HG03469 (cell line): ENCODE measurements around the gene DPEP3.
"Not testable (repeated sequence)": the region's sequence is repeated elsewhere in the genome, so short reads cannot be mapped to it uniquely, and the experiment has no call there.

ENCODE experiments used
- ATAC-seq: cut with Tn5 transposase; IDR thresholded peaks from one replicate; pipeline ENCODE4 v1.9.1; 2021; ENCODE audit warnings: mild to moderate bottlenecking, moderate library complexity, moderate number of reproducible peaks; ENCODE audit not compliant: unreplicated experiment

The DPEP3 gene

DNA sequence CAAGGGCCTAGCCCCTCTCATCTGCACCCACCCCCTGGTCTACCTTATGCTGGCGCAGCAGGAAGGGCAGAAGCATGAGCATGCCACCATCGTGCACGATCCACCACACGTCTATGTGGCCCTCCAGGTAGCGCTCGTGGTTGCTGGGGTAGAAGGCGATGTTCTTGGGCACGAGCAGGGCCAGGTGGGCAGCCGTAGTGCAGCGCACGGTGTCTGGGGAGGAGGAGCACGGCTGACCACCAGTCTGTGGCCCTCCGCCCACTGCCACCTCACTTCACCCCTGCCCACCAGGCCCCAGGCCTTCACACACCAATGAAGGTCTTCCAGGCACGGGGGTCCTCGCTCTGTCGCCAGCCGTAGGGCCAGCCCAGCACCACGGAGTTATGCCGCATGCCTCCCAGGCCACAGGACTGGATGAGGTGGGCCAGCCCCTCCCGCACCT is 34.1 kb downstream of the DPEP3 start:
- no peak for ATAC-seq

DNA sequence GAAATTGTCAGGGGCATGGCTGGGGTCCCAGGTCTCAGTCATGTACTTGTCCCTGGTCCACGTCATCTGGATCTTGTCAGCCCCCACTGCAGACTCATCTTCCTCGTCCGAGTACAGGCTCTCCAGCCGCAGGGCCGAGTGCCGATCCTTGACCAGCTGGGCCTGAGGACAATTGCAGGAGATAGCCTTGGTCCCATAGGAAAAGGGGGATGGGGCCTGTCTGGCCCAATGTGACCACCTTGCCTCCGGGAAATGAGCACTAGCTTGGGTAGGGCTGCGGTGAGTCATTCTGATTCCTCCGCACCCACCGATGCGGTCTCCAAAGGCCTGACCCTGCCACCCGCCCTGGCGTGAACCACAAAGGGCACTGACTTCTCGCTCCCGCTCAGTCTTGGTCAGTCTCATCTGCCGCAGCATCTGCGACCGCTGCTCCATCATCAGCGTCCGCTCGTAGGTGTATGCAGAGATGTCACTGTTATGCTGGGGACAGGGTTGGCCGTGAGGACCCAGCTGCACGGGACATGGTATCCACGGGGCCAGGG is 34.8 kb downstream of the DPEP3 start:
- ATAC-seq = no peak

DNA sequence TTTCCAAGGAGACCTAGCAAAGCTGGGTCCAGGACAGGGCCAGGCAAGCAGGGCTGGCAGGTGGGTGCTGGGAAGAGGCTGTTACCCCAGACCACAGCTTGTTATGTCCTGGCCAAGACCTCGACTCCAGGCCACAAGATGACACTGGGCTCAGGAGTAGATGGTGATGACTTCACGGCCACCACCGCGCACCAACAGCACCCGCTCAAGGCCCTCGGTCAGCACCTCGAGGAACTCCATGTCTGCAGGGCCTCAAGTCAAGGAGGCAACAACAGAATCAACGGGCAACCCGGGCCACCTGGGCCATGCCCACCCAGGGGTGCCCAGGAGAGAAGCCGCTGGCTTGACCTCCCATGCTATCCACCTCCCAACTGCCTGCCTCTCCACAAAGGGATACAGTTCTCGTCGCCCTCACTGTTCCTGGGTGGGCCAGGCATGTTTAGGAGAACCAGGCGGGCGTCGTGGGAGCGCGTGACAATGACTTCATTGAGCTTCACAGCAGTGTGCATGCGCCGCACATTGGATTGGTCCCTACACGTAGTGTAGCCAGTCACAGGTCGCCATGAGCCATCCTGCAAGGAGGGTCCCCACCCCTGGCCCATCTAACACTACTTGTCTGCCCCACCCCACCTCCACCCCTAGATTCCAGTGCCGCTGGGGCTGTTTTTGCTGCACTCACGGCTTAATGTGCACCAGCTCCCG is 35.5 kb downstream of the DPEP3 start:
- ATAC-seq = no peak

DNA sequence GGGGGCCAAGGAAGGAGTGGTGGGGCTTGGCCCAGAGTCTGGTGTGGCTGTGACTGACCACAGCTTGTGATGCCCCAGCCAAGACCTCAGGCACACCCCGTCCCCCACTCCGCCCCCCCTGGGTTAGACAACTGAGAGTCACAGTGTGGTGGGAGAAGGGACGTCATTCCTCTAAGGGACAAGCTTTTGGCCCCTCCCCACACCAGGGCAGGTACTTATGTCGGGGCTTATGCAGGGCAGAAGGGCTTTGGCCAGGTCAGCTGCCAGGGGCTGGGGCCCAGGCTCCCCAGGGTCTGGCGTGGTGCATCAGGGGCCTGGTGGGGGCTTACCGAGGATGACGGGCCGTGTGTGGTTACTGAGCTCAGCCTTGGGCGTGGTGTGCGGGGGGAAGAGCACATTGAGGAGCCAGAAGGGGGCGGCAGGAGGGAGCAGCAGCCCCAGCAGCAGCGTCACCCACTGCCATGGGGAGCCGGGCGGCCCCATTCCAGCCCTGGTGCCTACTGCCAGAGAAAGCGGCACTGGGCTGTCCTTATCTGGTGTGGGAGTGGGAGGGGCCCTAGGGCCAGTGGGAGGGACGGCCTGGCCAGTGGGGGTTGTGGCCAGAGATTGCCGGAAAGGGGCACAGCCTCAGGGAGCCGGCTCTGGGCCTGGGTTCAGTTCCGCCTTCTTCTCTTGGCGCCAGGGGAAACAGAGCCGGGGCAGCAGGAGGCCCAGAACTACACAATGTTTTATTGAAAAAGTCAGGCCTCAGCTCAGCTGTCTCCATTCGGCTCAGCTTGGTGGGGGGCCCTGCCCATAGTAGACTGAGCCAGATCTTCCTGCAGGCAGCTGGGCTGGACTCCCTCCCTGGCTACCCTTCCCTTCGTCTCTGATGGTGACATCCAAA is 36.4 kb downstream of the DPEP3 start, which contains the start of gene LCAT:
LCAT (minus strand) TSS at position 502 of the 886 bp plus-strand sequence; CDS start at position 483, 19 bp downstream.
- no peak for ATAC-seq

DNA sequence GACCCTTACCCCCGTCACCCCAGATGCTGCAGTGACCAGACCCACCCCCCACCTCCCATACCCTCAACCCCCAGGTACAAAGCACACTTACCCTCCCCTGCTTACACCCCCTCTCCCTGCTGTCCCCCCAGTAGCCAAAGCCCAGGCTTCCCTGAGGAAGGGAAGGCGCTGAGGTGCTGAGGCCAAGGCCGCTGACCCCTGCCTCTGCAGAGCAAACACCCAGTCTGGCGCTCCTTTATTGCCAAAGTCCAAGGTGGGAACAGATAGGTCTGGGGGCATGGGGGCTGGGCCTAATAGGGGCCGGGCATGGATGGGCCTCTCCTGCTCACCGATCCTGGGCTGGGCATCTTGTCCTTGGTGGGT is 37.1 kb downstream of the DPEP3 start:
- no peak for ATAC-seq

DNA sequence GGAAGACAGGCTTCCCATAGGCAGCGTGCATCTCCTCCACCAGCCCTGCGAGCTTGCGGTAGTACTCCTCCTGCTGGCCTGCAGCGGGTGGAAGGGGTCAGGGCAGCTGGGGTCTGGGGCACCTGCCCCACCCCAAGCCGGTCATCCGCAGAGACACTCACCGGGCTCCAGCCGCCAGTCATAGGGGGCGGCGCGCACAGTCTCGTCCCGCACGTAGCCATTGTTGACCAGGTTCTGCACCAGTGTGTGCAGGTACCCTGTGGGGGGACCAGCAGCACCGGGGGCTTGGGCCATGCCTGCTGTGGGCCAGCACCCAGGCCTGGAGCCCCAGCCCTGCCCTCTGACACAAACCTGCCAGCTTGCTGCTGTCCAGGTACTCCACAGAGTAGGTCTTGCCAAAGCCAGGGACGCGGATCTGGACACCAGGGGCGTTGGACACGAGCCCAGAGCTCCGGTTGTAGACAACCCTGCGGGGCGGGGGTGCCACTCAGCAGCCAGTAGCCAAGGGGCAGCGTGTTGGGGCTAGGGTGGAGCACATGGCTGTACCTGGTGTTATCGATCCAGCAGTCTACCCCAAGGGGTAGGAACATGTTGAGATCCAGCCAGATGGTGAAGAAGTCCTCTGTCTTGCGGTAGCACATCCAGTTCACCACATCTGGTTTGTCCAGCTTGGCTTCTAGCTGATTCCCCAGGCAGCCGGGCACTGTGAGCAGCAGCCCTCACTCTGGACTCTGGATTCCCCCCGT is 37.6 kb downstream of the DPEP3 start:
- no peak for ATAC-seq

DNA sequence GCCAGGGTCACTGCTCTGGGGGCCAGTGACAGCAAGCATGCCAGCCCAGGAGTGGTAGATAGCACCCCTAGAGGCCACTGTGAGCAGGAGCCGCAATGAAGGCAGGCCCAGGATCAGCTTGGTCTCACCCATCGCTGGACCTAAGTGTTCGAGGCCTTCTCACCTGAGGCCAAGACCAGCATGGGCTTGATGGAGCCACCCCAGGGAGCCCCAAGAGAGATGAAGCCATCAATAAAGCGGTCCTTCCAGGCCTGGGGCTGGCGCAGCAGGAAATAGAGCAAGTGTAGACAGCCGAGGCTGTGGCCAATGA is 38.1 kb downstream of the DPEP3 start:
- no peak for ATAC-seq

DNA sequence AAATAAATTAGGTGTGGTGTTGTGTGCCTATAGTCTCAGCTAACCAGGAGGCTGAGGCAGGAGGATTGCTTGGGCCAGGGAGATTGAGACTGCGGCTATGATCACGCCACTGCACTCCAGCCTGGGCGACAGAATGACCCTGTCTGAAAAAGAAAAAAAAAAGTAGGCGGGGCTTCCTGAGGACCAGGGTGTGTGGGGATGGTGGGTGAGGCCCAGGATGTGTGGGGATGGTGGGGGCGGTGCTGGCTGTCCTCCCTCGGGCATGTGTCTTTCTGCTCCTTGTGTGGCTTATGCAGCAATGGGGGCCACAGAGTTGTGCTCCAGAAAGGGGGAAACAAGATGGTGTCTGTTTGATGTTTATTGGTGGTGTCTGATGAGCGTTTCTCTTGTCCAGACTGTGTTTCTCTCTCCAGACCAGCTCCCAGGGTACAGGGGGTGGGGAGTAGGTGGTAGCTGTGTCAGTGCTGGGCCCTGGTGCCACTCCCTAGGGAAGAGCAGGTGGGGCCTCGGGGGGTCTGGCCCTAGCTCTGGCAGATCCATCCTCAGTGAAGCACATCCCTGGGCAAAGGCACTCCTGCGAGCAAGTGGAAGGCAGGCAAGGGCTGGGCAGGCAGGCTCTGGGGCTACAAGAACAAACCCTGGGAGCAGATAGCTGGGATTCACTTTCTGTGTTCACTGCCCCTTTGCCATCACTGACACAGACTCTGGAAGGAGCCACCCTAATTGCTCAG is 38.7 kb downstream of the DPEP3 start:
- no peak for ATAC-seq

DNA sequence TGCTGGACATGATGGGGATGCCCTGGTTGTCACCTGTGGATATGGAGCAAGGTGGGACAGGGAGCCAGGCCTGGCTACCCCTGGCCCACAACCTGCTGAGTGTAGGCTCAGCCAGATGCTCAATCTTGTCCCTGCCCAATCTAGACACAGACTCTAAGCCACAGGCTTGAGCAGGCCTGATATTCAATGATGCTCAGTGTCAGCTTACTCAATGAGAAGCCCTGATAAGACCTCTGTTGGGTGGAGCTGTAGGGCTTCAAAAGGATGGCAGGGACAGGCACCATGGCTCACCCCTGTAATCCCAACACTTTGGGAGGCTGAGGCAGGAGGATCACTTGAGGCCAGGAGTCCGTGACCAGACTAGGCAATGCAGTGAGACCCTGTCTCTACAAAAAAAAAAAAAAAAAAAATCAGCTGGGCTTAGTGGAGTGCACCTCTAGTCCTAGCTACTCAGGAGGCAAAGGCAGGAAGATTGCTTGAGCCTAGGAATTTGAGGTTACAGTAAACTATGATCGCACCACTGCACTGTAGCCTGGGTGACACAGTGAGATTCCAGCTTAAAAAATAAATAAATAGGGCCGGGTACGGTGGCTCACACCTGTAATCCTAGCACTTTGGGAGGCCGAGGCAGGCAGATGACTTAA is 39.7 kb downstream of the DPEP3 start:
- no peak for ATAC-seq

DNA sequence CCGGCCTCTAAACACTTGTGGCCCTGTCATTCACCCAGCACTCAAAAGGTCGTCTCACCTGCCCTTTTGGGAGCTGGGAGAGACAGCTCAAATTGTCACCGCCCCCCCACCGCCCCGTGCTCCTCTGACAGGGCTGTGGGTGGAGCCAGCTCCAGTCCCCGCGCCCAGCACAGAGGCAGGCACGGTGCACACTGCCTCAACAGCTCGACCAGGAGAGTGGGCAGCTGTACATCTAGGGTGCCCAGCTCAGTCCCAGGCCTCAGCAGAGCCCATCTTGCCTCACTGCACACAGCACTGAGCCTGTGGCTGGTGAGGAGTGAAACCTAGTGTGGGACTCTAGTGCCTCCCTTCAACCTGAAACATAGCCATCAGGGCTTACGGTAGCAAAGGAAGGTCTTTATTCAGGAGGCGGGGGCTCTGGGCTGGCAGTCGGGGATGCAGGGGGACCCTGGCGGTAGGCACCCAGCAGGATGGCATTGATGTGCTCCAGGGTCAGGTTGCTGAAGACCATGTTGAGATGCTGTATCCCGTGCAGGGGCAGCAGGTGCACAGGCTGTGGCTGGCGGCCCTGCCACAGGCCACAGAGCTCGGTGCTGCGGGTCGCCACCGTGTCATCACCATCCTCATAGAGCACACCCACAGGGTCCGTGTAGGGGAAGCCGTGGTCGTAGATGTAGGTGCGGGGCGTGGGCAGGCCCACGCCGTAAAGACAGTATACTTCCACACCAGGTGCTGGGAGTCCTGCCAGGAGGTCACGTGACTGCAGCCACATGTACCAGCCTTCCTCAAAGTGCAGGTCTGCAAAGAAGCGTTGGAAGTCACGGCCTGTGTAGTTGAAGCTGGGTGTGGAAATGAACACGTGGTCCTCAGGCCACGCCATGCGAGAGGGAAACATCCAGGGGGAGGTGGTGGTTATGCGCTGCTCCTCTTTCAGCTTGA is 40.5 kb downstream of the DPEP3 start:
- ATAC-seq = no peak

DNA sequence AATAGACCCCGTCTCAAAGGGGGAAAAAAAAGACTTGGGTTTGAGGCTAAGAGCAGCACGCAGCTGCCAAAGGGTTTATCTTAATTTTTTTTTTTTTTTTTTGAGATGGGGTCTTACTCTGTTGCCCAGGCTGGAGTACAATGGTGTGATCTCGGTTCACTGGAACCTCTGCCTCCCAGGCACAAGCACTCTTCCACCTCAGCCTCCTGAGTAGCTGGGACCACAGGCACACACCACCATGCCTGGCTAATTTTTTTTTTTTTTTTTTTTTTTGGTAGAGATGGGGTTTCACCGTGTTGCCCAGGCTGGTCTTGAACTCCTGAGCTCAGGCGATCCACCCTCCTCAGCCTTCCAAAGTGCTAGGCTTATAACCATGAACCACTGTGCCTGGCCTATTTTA is 42.6 kb downstream of the DPEP3 start:
- not testable (repeated sequence) for ATAC-seq

DNA sequence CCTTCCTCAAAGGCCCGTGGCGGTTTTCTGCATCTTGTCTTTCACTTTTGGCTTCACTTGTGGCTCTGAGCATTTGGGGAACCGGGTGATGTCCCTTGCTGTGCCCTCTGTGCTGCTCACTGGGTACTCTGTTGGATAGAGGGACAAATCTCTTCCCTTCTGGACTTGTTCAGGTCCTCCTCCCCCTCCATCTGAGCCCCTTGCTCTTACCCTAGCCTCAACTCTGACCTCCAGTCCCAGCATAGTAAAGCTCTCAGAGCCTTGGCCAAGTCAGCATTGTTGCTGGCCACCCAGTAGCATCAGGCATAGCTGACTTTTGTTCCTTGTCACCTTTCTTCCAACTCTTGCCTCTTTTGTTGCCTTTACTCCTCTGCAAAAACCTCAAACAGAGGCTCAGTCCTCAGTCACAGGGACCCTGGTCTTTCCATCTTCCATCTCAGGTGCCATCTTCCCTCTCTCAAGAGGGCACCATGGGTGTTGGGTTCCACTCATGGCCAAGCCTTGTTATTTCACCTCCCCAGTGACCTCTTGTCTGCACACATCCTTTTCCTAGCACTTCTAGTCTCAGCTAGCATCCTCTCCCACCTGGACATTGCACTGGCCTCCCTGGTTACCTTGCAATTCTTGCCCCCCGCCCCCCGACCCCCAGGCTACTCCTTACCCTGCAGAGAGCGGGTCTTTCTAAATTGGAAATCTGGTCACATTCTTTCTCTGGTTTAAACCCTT is 43.3 kb downstream of the DPEP3 start:
- peak; percentile 51 for ATAC-seq

DNA sequence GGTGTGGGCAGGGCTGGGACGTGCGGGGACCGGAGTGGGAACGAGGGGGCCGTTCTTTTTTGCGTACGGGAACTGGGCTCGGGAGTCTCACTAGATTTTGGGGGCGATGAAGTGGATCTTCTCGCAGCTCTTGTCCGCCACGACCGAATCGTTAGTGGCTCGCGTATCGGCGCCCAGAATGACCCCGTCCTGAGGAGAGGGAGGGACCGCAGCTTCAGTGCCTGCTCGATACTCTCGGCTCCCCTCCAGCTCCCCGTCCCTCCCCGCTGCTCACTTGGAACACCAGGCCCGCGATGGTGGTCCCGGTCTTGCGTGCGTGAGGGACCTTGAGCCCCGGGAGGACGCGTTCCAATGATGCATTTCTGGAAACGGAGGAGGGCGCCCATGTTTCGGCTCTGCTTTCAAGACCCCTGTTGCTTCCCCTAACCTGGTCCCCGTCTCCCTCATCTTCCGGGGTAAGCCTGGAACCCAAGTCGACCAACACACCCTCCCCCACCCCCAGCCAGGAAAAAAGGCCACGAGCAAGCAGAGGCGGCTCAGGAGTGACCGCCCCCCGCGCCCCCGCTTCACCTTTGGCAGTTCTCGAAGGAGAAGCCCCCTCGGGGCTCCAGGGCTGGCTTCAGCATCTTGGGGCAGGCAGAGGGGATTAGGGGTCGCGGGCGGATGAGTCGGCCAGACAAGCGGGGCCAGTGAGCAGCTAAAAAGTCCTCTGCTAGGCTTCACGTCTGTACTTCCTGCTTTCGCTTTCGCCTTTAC is 44.0 kb downstream of the DPEP3 start, which contains the start of gene PSMB10:
PSMB10 (minus strand) TSS at position 727 of the 756 bp plus-strand sequence; CDS start at position 626, 101 bp downstream.
- no peak for ATAC-seq

DNA sequence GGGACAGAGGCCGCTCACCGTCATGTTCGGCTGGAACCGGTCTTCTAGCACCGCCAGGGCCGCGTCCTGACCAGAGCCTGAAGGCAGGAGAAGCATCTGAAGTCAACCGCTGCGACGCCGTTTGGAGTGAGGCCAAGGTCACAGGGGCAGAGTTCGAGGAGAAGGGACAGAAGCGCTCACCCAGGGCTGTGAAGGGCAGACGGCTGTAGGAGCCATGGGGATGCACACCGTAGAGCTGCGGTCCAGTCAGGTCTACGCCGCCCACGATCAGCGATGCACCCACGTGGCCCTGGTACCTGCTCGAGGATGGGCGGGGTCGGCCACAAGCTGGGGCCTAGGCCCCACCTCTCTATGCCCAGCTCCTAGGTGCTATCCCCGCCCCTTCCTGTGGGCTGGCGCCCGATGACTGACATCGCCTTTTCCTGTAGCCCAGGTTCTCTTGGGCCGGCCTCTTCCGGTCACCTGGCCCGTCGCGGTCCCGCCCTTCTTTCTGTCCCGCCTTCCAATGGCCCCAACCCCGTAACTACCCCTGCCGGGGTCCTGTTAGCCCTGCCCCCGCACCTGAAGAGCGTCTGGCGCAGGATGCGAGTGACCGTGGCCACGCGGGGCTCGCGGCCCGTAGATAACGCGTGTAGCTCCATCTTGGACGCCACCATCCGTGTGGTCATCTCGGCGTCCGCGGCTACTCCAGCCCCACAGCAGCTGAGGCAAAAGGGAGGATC is 44.7 kb downstream of the DPEP3 start:
- peak; percentile 73 for ATAC-seq

DNA sequence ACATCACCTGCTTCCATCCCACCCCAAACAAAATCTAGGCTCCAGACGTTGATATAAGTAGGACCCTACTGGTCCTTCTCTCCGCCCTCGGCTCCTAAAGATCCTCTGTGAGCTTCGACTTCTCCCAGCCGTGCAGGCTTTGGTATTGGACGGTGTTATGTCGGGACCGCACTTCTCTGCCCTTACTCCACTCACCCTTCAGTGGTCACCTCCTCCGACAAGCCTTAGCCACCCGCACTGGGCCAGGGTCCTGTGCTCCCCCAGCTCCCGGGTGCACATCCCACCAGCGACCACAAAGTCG is 45.2 kb downstream of the DPEP3 start:
- no peak for ATAC-seq

DNA sequence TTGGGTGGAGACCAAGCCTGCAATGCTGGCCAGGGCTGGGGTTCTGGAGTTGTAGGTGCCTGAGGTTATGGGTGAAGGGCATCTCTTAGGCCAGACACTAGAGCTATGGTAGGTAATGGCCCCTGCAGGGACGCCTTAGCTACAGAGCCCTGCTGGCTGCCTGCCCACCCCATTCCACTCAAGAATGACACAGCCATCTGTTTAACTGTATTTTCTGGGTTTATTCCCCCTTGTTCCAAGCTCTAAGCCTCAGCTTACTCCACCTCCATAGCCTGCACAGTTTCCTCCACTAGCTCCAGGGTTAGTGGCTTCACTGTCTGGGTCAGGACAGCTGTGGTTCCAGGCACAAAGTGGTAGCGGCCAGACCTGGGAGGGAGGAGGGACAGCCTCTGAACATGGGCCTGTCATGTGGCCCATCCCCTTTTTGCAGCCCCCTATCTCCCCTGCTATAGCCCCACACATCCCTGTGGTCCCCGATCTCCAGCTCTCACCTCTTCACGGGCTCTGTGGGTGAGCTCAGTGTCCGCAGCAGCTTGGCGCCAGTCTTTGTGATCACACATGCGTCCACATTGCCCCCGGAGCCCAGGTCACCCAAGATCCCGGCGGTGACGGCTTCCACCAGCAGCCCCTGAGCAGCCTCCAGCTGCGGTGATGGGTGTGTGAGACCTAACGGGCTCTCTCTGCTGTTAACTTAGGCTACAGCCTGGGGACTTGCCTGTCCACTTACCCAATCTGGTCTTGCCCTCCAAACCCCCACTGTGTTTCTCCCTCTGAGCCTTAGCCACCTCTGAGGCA is 45.8 kb downstream of the DPEP3 start:
- ATAC-seq = no peak
